ENCODE results near the gene ZXDC.

Gene ZXDC

GRCh38 chr3:126394977-126395321, 80.7 kb downstream of the ZXDC start:
- peaks cover 11 to 20% (median 14%) of the 10 kb centered on the region in 10 experiments for H3K4me1 ChIP-seq
- no peak for TF ChIP-seq Cebpa-rat (IDR thresholded peaks at IDR 0.05)
- H3K27me3 ChIP-seq, result peaks cover 0 to 55% (median 0%) of the 10 kb centered on the region in 11 experiments; a peak in 4 of 22 replicates
- peaks cover 0 to 11% (median 0%) of the 10 kb centered on the region in 11 experiments; a peak in 4 of 22 replicates for H4K20me1 ChIP-seq
- no peak overlapping the region for H3K27ac ChIP-seq
- no peaks in the 10 kb centered on the region for H3K36me3 ChIP-seq
- H3K9ac ChIP-seq, result no peak overlapping the region
- H3K4me2 ChIP-seq, result no peak overlapping the region
- no peak overlapping the region for H3K4me3 ChIP-seq
- H3K9me3 ChIP-seq (replicated peaks in 1 of 11), result peaks cover 11 to 18% (median 14%) of the 10 kb centered on the region in 11 experiments; a peak in 20 of 22 replicates

GRCh38 chr3:126394179-126394976, 81.3 kb downstream of the ZXDC start, which contains the start of gene CFAP100:
TSS of gene CFAP100 (plus strand) at chr3:126394909. CDS start at chr3:126396001, 1,092 bp downstream.
- H3K9ac ChIP-seq, result no peak within 1 kb of the TSS
- no peaks in the 10 kb centered on the region for H3K36me3 ChIP-seq
- peaks cover 0 to 58% (median 0%) of the 10 kb centered on the region in 11 experiments; a peak in 4 of 22 replicates for H3K27me3 ChIP-seq
- no peak within 1 kb of the TSS for H3K27ac ChIP-seq
- H3K4me1 ChIP-seq, result peaks cover 6 to 17% (median 9%) of the 10 kb centered on the region in 10 experiments; a peak in 16 of 20 replicates
- peaks cover 0 to 8% (median 0%) of the 10 kb centered on the region in 11 experiments; a peak in 2 of 22 replicates for H4K20me1 ChIP-seq
- no peak within 1 kb of the TSS for H3K4me3 ChIP-seq
- TF ChIP-seq Cebpa-rat (IDR thresholded peaks at IDR 0.05), result no peak
- peaks cover 7 to 16% (median 11%) of the 10 kb centered on the region in 11 experiments; a peak in 20 of 22 replicates for H3K9me3 ChIP-seq (replicated peaks in 1 of 11)
- H3K4me2 ChIP-seq, result no peak within 1 kb of the TSS

DNA sequence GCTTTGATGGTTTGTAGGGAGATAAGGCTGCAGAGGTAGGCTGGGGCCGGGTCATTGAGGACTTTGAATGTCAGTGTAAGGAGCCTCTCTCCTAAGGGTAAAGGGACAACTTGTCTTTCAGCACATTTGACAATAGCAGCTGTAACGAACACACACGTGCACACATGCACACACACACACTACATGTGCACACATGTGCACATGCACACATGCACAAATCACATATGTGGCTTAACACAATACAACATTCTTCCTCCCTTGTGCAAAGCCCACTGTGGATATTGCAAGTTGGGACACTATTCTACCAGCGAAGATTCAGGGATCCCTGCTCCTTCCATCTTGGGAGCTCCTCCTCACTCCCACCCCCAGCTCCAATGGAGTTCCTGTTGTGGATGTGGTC, 82.1 kb downstream of the ZXDC start:
- Histone ChIP-seq H3K4me1 (peaks cover 6 to 18% (median 14%) of the 10 kb centered on the region in 10 experiments; a peak in 19 of 20 replicates), H3K27ac (no peak overlapping the region), H3K4me2 (no peak overlapping the region), H3K36me3 (no peaks in the 10 kb centered on the region), H3K27me3 (peaks cover 0 to 58% (median 0%) of the 10 kb centered on the region in 11 experiments; a peak in 4 of 22 replicates), H4K20me1 (peaks cover 0 to 8% (median 0%) of the 10 kb centered on the region in 11 experiments; a peak in 2 of 22 replicates), H3K9me3 (replicated peaks in 1 of 11) (peaks cover under 1 to 10% (median 3%) of the 10 kb centered on the region in 11 experiments; a peak in 17 of 22 replicates), H3K9ac (no peak overlapping the region), H3K4me3 (no peak overlapping the region)
- TF ChIP-seq Cebpa-rat (IDR thresholded peaks at IDR 0.05), result no peak

DNA sequence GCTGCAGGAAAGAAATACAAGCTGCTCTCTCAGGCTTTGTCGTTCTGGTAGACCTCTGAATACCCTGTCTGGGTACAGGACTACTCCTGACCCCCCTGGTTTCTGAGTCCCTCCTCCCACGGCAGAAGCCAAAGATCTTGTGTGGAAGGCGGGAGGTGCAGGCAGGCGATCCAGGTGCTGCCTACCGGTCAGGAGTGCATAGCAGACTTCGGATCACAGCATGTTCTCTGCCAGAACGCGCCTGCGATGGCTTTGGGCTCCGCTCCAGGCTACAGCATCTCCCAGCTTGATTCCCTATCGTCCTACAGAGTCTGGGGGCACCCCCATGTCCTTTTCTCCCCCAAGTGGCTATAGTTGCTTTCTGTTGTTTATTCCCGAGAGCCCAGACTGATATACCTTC, 83.4 kb downstream of the ZXDC start:
- peaks cover 0 to 8% (median 0%) of the 10 kb centered on the region in 11 experiments; a peak in 2 of 22 replicates for H4K20me1 ChIP-seq
- no peak for TF ChIP-seq Cebpa-rat (IDR thresholded peaks at IDR 0.05)
- H3K36me3 ChIP-seq, result no peaks in the 10 kb centered on the region
- no peak overlapping the region for H3K4me3 ChIP-seq
- no peak overlapping the region for H3K4me2 ChIP-seq
- no peak overlapping the region for H3K9ac ChIP-seq
- H3K4me1 ChIP-seq, result peaks cover 6 to 19% (median 14%) of the 10 kb centered on the region in 10 experiments; a peak in 19 of 20 replicates
- H3K27ac ChIP-seq, result no peak overlapping the region
- no peaks in the 10 kb centered on the region for H3K9me3 ChIP-seq (replicated peaks in 1 of 11)
- peaks cover 0 to 48% (median 0%) of the 10 kb centered on the region in 11 experiments; a peak in 4 of 22 replicates for H3K27me3 ChIP-seq

GRCh38 chr3:126391631-126392030, 84.1 kb downstream of the ZXDC start:
- no peak for TF ChIP-seq Cebpa-rat (IDR thresholded peaks at IDR 0.05)

GRCh38 chr3:126390751-126391150, 84.9 kb downstream of the ZXDC start:
- H3K4me3 ChIP-seq, result no peak overlapping the region

More at GRCh38 chr3:126391631-126392030, 84.1 kb downstream of the ZXDC start:
- Histone ChIP-seq H3K36me3 (no peaks in the 10 kb centered on the region), H3K4me2 (no peak overlapping the region), H3K9ac (no peak overlapping the region), H4K20me1 (peaks cover 0 to 8% (median 0%) of the 10 kb centered on the region in 11 experiments; a peak in 2 of 22 replicates), H3K27ac (no peak overlapping the region), H3K4me3 (no peak overlapping the region), H3K4me1 (peaks cover 6 to 19% (median 14%) of the 10 kb centered on the region in 10 experiments; a peak in 19 of 20 replicates), H3K27me3 (peaks cover 0 to 42% (median 0%) of the 10 kb centered on the region in 11 experiments; a peak in 3 of 22 replicates), H3K9me3 (replicated peaks in 1 of 11) (no peaks in the 10 kb centered on the region)

GRCh38 chr3:126390201-126390600, 85.5 kb downstream of the ZXDC start:
- Histone ChIP-seq H3K9ac (no peak overlapping the region; a peak in 1 of 22 replicates), H4K20me1 (peaks cover 0 to 8% (median 0%) of the 10 kb centered on the region in 11 experiments; a peak in 2 of 22 replicates), H3K4me1 (peaks cover 6 to 19% (median 14%) of the 10 kb centered on the region in 10 experiments; a peak in 19 of 20 replicates), H3K4me3 (no peak overlapping the region), H3K36me3 (no peaks in the 10 kb centered on the region), H3K9me3 (replicated peaks in 1 of 11) (no peaks in the 10 kb centered on the region), H3K27ac (no peak overlapping the region), H3K4me2 (peak overlapping the region in 4 of 11 experiments; percentile 9 to 33 (median 20); a peak in 6 of 22 replicates), H3K27me3 (peaks cover 0 to 29% (median 0%) of the 10 kb centered on the region in 11 experiments; a peak in 3 of 22 replicates)
- no peak for TF ChIP-seq Cebpa-rat (IDR thresholded peaks at IDR 0.05)

More at GRCh38 chr3:126390751-126391150, 84.9 kb downstream of the ZXDC start:
- Histone ChIP-seq H3K27me3 (peaks cover 0 to 33% (median 0%) of the 10 kb centered on the region in 11 experiments; a peak in 3 of 22 replicates), H3K9ac (no peak overlapping the region), H3K27ac (no peak overlapping the region), H3K4me2 (peak overlapping the region in 7 of 11 experiments; percentile 6 to 40 (median 16); a peak in 8 of 22 replicates), H3K9me3 (replicated peaks in 1 of 11) (no peaks in the 10 kb centered on the region), H3K36me3 (no peaks in the 10 kb centered on the region), H3K4me1 (peaks cover 6 to 19% (median 14%) of the 10 kb centered on the region in 10 experiments; a peak in 19 of 20 replicates), H4K20me1 (peaks cover 0 to 8% (median 0%) of the 10 kb centered on the region in 11 experiments; a peak in 2 of 22 replicates)
- TF ChIP-seq Cebpa-rat (IDR thresholded peaks at IDR 0.05), result no peak

- H3K4me2 ChIP-seq, result peak overlapping the region; percentile 69 to 92 (median 86); a peak in 16 of 22 replicates
- peaks cover 0 to 29% (median 0%) of the 10 kb centered on the region in 11 experiments; a peak in 3 of 22 replicates for H3K27me3 ChIP-seq
- H3K9me3 ChIP-seq (replicated peaks in 1 of 11), result no peaks in the 10 kb centered on the region
- peaks cover 6 to 19% (median 14%) of the 10 kb centered on the region in 10 experiments; a peak in 19 of 20 replicates for H3K4me1 ChIP-seq
- H3K27ac ChIP-seq, result no peak overlapping the region
- H3K9ac ChIP-seq, result peak overlapping the region in 1 of 11 experiments; percentile 36; a peak in 1 of 22 replicates
- TF ChIP-seq Cebpa-rat (IDR thresholded peaks at IDR 0.05), result no peak
- H3K4me3 ChIP-seq, result no peak overlapping the region
- no peaks in the 10 kb centered on the region for H3K36me3 ChIP-seq
- H4K20me1 ChIP-seq, result peaks cover 0 to 8% (median 0%) of the 10 kb centered on the region in 11 experiments; a peak in 2 of 22 replicates
Measured at GRCh38 chr3:126389794-126390146, 85.9 kb downstream of the ZXDC start.
